ENCODE data around the gene DHRS4L2.
"Not testable (repeated sequence)": the region's sequence is repeated elsewhere in the genome, so short reads cannot be mapped to it uniquely, and the experiment has no call there.

Gene DHRS4L2

DNA sequence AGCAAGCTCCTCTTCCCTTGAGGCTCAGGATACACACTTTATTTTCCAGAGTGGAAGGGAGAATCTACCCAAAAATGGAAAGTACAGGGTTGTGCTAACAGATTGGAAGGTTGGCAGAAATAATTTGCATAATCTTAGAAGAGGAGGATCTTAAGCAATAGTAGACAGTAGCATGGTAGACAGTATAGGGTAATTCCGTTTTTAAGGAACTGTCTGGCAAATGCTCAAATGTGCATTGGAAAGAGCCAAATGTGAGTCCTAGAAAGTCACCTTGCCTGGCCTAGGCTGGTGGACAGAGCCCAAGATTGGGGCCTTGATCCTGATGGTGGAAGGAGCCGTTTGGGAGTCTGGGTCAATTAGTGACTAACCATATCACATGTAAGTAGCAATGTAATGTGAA, 50.0 kb downstream of the DHRS4L2 start:
- H3K4me2 ChIP-seq (ENCODE audit: low read depth, low read length) = no peak overlapping the region
- DNase-seq = no peak

DNA sequence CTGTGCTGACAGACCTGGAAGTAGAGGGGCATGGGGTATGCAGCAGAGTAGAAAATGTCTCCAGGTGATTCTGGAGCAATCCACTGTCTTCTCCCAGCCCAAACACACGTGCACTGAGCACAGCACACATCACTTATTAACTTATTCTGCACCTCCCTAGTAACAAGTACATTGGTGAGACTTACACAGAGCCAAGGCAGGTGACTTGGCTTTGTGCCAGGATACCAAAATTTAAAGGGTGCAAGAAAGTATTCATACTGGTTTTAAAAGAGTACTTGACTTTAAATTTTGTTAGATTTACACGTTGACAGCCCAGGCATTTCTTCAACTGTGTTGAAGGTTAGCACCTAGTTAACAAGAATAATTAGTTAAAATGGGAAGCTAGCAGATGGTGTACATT, 52.0 kb downstream of the DHRS4L2 start:
- no peaks in the 10 kb centered on the region for H3K9me2 ChIP-seq (replicated peaks; ENCODE audit: insufficient read depth, low read length)
- H4K20me1 ChIP-seq (ENCODE audit: insufficient read depth, low read length) = no peaks in the 10 kb centered on the region
- no peak for TF ChIP-seq EZH2 (optimal IDR thresholded peaks at IDR 0.05; ENCODE audit: low read depth, low read length)
- no peak for TF ChIP-seq EZH2phosphoT487 (IDR thresholded peaks at IDR 0.05; ENCODE audit: low read length)
- DNase-seq = no peak
- no peaks in the 10 kb centered on the region for H3F3A ChIP-seq (ENCODE audit: insufficient read depth, low read length)
- H3K9ac ChIP-seq (ENCODE audit: low read length) = no peak overlapping the region
- no peaks in the 10 kb centered on the region for H3K9me3 ChIP-seq (replicated peaks; ENCODE audit: insufficient read depth, low read length)
- H3K79me2 ChIP-seq (ENCODE audit: low read length) = no peaks in the 10 kb centered on the region
- H3K4me3 ChIP-seq (ENCODE audit: low read length) = no peak overlapping the region
- no peaks in the 10 kb centered on the region for H3K27me3 ChIP-seq (replicated peaks; ENCODE audit: insufficient read depth, low read length)
- no peak overlapping the region for H3K4me2 ChIP-seq (ENCODE audit: low read depth, low read length)
- H2AFZ ChIP-seq (ENCODE audit: low read length) = no peak overlapping the region
- H3K4me1 ChIP-seq (ENCODE audit: low read length) = no peaks in the 10 kb centered on the region
- no peaks in the 10 kb centered on the region for H3K36me3 ChIP-seq (replicated peaks; ENCODE audit: insufficient read depth, low read length)
- no peak overlapping the region for H3K27ac ChIP-seq (ENCODE audit: low read length)

More for the DNA sequence above, 50.0 kb downstream of the DHRS4L2 start:
- Histone ChIP-seq H3K9ac (ENCODE audit: low read length) (no peak overlapping the region), H3K79me2 (ENCODE audit: low read length) (no peaks in the 10 kb centered on the region), H3F3A (ENCODE audit: insufficient read depth, low read length) (no peaks in the 10 kb centered on the region), H3K9me3 (replicated peaks; ENCODE audit: insufficient read depth, low read length) (no peaks in the 10 kb centered on the region), H3K4me3 (ENCODE audit: low read length) (no peak overlapping the region), H3K4me1 (ENCODE audit: low read length) (no peaks in the 10 kb centered on the region), H3K27ac (ENCODE audit: low read length) (no peak overlapping the region), H3K27me3 (replicated peaks; ENCODE audit: insufficient read depth, low read length) (no peaks in the 10 kb centered on the region), H3K9me2 (replicated peaks; ENCODE audit: insufficient read depth, low read length) (no peaks in the 10 kb centered on the region), H4K20me1 (ENCODE audit: insufficient read depth, low read length) (no peaks in the 10 kb centered on the region), H2AFZ (ENCODE audit: low read length) (no peak overlapping the region), H3K36me3 (replicated peaks; ENCODE audit: insufficient read depth, low read length) (no peaks in the 10 kb centered on the region)
- TF ChIP-seq EZH2phosphoT487 (IDR thresholded peaks at IDR 0.05; ENCODE audit: low read length) = no peak
- no peak for TF ChIP-seq EZH2 (optimal IDR thresholded peaks at IDR 0.05; ENCODE audit: low read depth, low read length)

- Histone ChIP-seq H3K4me3 (ENCODE audit: low read length) (no peak overlapping the region), H3K9me2 (replicated peaks; ENCODE audit: insufficient read depth, low read length) (no peaks in the 10 kb centered on the region), H3K36me3 (replicated peaks; ENCODE audit: insufficient read depth, low read length) (no peaks in the 10 kb centered on the region), H3K4me2 (ENCODE audit: low read depth, low read length) (no peak overlapping the region), H4K20me1 (ENCODE audit: insufficient read depth, low read length) (no peaks in the 10 kb centered on the region), H3K27ac (ENCODE audit: low read length) (no peak overlapping the region), H3K9me3 (replicated peaks; ENCODE audit: insufficient read depth, low read length) (no peaks in the 10 kb centered on the region), H3F3A (ENCODE audit: insufficient read depth, low read length) (no peaks in the 10 kb centered on the region), H2AFZ (ENCODE audit: low read length) (no peak overlapping the region), H3K27me3 (replicated peaks; ENCODE audit: insufficient read depth, low read length) (no peaks in the 10 kb centered on the region), H3K9ac (ENCODE audit: low read length) (no peak overlapping the region), H3K79me2 (ENCODE audit: low read length) (no peaks in the 10 kb centered on the region), H3K4me1 (ENCODE audit: low read length) (no peaks in the 10 kb centered on the region)
- no peak for DNase-seq
- TF ChIP-seq EZH2phosphoT487 (IDR thresholded peaks at IDR 0.05; ENCODE audit: low read length) = no peak
- no peak for TF ChIP-seq EZH2 (optimal IDR thresholded peaks at IDR 0.05; ENCODE audit: low read depth, low read length)
- TF ChIP-seq, protein P1, sequence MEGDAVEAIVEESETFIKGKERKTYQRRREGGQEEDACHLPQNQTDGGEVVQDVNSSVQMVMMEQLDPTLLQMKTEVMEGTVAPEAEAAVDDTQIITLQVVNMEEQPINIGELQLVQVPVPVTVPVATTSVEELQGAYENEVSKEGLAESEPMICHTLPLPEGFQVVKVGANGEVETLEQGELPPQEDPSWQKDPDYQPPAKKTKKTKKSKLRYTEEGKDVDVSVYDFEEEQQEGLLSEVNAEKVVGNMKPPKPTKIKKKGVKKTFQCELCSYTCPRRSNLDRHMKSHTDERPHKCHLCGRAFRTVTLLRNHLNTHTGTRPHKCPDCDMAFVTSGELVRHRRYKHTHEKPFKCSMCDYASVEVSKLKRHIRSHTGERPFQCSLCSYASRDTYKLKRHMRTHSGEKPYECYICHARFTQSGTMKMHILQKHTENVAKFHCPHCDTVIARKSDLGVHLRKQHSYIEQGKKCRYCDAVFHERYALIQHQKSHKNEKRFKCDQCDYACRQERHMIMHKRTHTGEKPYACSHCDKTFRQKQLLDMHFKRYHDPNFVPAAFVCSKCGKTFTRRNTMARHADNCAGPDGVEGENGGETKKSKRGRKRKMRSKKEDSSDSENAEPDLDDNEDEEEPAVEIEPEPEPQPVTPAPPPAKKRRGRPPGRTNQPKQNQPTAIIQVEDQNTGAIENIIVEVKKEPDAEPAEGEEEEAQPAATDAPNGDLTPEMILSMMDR (IDR thresholded peaks at IDR 0.05; ENCODE audit: low read length) = no peak
Observed at GRCh38 chr14:24042746-24043145, 54.0 kb downstream of the DHRS4L2 start.

- H3K36me3 ChIP-seq (replicated peaks; ENCODE audit: insufficient read depth, low read length); H3K9me2 ChIP-seq (replicated peaks; ENCODE audit: insufficient read depth, low read length); H3K79me2 ChIP-seq (ENCODE audit: low read length); H3K4me1 ChIP-seq (ENCODE audit: low read length); H3K27ac ChIP-seq (ENCODE audit: low read length); H3K9me3 ChIP-seq (replicated peaks; ENCODE audit: insufficient read depth, low read length); H3K9ac ChIP-seq (ENCODE audit: low read length); DNase-seq; H3K4me3 ChIP-seq (ENCODE audit: low read length); H3F3A ChIP-seq (ENCODE audit: insufficient read depth, low read length); H3K4me2 ChIP-seq (ENCODE audit: low read depth, low read length); H3K27me3 ChIP-seq (replicated peaks; ENCODE audit: insufficient read depth, low read length); H4K20me1 ChIP-seq (ENCODE audit: insufficient read depth, low read length); H2AFZ ChIP-seq (ENCODE audit: low read length): not testable (repeated sequence)
Observed at GRCh38 chr14:24049002-24049401, 60.3 kb downstream of the DHRS4L2 start.

- not testable (repeated sequence) for H3K9me3 ChIP-seq (replicated peaks; ENCODE audit: insufficient read depth, low read length); H3K9ac ChIP-seq (ENCODE audit: low read length); H3F3A ChIP-seq (ENCODE audit: insufficient read depth, low read length); H3K79me2 ChIP-seq (ENCODE audit: low read length); H3K27me3 ChIP-seq (replicated peaks; ENCODE audit: insufficient read depth, low read length); H3K4me1 ChIP-seq (ENCODE audit: low read length); H4K20me1 ChIP-seq (ENCODE audit: insufficient read depth, low read length); H2AFZ ChIP-seq (ENCODE audit: low read length); H3K27ac ChIP-seq (ENCODE audit: low read length); DNase-seq; H3K4me3 ChIP-seq (ENCODE audit: low read length); H3K4me2 ChIP-seq (ENCODE audit: low read depth, low read length); H3K36me3 ChIP-seq (replicated peaks; ENCODE audit: insufficient read depth, low read length); H3K9me2 ChIP-seq (replicated peaks; ENCODE audit: insufficient read depth, low read length)
Observed at GRCh38 chr14:24050753-24051152, 62.0 kb downstream of the DHRS4L2 start.

Data from MM.1S (cell line).